PFSK-1 (cell line): ENCODE results near the gene ATAD2B.

ENCODE experiments used
- POLR2AphosphoS5 ChIP-seq: IDR thresholded peaks from 2 replicates; pipeline ENCODE4 v1.6.1; 2012; ENCODE audit warnings: low read depth, mild to moderate bottlenecking, control low read depth, low read length, moderate library complexity
- REST ChIP-seq, 2 experiments: IDR thresholded peaks; 2 replicates each; pipeline versions ENCODE4 v1.6.1 to v1.8.0; 2011 to 2012; ENCODE audit warnings: low read depth in 2 of 2, low read length in 2 of 2, control low read depth in 1 of 2, inconsistent platforms in 1 of 2, mild to moderate bottlenecking in 1 of 2, moderate library complexity in 1 of 2; ENCODE audit not compliant: insufficient read depth in 1 of 2
- SIN3A ChIP-seq: IDR thresholded peaks from 2 replicates; pipeline ENCODE4 v1.6.1; 2012; ENCODE audit warnings: mild to moderate bottlenecking, low read length, moderate library complexity, borderline replicate concordance; ENCODE audit not compliant: insufficient read depth
- TAF1 ChIP-seq: IDR thresholded peaks from 2 replicates; pipeline ENCODE4 v1.6.1; 2012; ENCODE audit warnings: low read length, control low read depth, borderline replicate concordance; ENCODE audit not compliant: insufficient read depth

GRCh38 chr2:23722255-23722654 is 204.7 kb downstream of the ATAD2B start:
- no peak for TF ChIP-seq TAF1
- TF ChIP-seq SIN3A, result no peak
- TF ChIP-seq POLR2AphosphoS5, result no peak
- TF ChIP-seq REST (IDR thresholded peaks at IDR 0.05; ENCODE audit: insufficient read depth in 1 of 2, low read depth in 2 of 2, low read length in 2 of 2), result no peak
